ENCODE measurements around the gene IFNL1. TPM values are rescaled to one million over a fixed set of nuclear protein-coding genes. Genes with fewer than 3 reads are reported as not detected.
"Not testable (repeated sequence)": the region's sequence is repeated elsewhere in the genome, so short reads cannot be mapped to it uniquely, and the experiment has no call there.

Gene IFNL1
- polyA plus RNA-seq, 1 donor = not detected

- DNase-seq (ENCODE audit: low read depth) = no peak
Measured at GRCh38 chr19:39270036-39270871, 26.0 kb upstream of the IFNL1 start.

DNA sequence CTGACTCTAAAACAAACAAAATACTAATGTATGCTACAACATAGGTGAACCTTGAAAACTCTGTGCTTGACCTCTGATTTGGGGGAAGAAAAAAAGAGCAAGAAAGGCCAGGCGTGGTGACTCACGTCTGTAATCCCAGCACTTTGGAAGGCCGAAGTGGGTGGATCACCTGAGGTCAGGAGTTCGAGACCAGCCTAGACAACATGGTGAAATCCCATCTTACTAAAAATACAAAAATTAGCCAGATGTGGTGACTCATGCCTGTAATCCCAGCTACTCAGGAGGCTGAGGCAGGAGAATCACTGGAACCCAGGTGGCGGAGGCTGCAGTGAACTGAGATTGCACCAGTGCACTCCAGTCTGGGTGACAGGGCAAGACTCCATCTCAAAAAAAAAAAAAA is 22.3 kb upstream of the IFNL1 start:
- DNase-seq (ENCODE audit: low read depth) = not testable (repeated sequence)

- no peak for DNase-seq (ENCODE audit: low read depth)
Measured at GRCh38 chr19:39275578-39275977, 20.6 kb upstream of the IFNL1 start.

- DNase-seq (ENCODE audit: low read depth) = no peak
Measured at GRCh38 chr19:39276740-39277139, 19.5 kb upstream of the IFNL1 start.

DNA sequence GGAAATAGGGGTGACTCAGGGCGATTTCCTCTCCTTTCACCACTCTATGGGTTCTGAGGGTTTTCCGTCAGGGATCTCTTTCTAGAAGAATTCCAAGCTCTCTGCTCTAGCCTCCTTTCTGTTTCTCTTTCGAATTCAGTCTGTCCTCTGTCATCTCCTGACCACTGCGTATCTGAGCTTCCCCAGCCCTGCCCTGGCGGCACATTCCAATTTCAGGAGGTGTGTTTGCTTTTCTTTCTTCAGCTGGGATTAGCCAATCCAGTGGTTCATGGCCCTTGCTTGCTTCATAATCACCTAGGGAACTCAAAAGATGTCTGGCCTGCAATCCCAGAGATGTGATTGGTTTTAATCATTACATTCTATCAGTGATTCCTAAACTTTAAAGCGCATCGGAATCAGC is 18.6 kb upstream of the IFNL1 start:
- DNase-seq (ENCODE audit: low read depth) = no peak

- no peak for DNase-seq (ENCODE audit: low read depth)
Measured at GRCh38 chr19:39282021-39282420, 14.2 kb upstream of the IFNL1 start.

DNA sequence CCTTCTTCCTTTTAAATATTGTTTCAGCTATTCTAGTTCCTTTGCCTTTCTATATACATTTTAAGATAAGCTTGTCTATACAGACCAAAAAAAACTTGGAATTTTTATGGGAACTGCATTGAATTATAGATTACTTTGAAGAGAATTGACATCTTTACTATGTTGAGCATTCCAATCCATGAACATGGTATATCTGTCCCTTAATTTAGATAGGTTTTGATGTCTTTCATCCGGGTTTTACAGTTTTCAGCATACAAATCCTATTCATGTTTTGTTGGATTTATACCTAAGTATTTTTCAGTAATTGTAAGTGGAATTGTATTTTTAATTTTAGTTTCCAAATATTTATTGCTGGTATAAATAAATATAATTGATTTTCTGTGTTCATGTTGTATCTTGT is 12.2 kb upstream of the IFNL1 start:
- no peak for DNase-seq (ENCODE audit: low read depth)

- no peak for DNase-seq (ENCODE audit: low read depth)
Measured at GRCh38 chr19:39293394-39293793, 2.8 kb upstream of the IFNL1 start.

DNA sequence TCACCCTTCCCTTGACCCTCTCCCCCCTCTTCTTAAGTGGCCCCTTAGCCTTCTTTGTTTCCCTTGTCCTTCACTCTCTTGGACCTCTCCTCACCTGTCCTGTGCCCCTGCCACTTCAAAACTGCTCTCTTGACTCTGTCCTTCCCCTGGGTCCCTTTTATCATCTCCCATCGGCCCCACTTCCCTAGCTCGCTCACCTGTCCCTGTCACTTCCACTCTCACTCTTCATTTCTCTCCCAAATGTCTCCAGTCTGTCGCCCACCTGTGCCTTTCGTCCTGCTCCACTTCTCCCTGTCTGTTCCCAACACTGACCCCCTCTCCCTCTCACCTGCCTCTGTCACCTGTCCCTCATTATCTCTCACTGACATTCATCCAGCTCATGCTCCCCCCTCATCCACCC is 699 bp downstream of the IFNL1 start:
- DNase-seq (ENCODE audit: low read depth) = no peak

GRCh38 chr19:39297931-39298634 is 1.9 kb downstream of the IFNL1 start:
- no peak for DNase-seq (ENCODE audit: low read depth)

- no peak for DNase-seq (ENCODE audit: low read depth)
Measured at GRCh38 chr19:39299404-39299803, 3.2 kb downstream of the IFNL1 start.

DNA sequence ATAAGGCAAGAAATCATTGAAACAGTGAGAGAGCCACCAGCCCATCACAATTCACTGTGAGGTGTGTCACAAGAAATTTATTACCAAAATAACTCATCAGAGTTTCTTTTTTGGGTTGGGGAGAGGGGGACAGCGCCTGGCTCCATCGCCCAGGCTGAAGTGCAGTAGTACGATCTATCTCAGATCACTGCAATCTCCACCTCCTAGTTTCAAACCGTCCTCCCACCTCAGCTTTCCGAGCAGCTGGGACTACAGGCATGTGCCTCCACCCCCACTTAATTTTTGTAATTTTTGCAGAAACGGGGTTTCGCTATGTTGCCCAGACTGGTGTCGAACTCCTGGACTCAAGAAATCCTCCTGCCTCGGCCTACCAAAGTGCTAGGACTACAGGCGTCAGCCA is 3.6 kb downstream of the IFNL1 start:
- DNase-seq (ENCODE audit: low read depth) = no peak

DNA sequence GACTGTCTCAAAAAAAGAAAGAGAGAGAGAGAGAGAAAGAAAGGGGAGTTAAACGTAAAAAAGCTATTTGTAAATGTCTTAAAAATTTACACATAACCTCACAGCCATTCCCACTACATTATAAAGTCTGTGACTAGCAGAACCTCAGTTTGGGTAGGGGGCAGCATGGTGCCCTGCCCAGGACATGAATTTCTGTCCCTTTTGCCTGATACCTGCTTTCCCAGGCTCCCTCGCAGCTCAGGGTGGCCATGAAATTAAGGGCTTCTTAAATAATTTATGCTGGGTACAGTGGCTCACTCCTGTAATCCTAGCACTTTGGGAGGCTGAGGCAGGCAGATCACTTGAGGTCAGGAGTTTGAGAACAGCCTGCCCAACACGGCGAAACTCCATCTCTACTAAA is 4.8 kb downstream of the IFNL1 start:
- no peak for DNase-seq (ENCODE audit: low read depth)

DNA sequence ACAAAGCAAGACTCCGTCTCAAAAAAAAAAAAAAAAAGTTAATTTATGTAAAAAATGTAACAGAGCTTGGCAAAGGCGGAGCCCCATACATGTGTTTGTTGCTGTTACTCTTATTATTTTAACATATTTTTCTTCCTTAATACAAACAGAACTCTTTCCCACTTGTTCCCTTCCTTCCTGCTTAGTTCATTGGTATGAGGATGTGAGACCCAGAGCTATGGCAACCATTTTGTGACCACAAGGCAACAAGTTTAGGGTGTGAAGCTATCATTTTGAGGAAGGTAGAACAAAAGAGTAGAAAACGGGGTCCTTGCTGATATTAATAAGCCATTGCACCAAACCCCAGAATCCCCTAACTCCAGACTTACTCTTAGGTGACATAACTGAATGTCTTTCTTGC is 5.4 kb downstream of the IFNL1 start:
- DNase-seq (ENCODE audit: low read depth) = no peak

- DNase-seq (ENCODE audit: low read depth) = no peak
Measured at GRCh38 chr19:39303373-39304184, 7.4 kb downstream of the IFNL1 start.

GRCh38 chr19:39304185-39304513 is 7.9 kb downstream of the IFNL1 start:
- no peak for DNase-seq (ENCODE audit: low read depth)

- DNase-seq (ENCODE audit: low read depth) = no peak
Measured at GRCh38 chr19:39304701-39305571, 8.7 kb downstream of the IFNL1 start.

DNA sequence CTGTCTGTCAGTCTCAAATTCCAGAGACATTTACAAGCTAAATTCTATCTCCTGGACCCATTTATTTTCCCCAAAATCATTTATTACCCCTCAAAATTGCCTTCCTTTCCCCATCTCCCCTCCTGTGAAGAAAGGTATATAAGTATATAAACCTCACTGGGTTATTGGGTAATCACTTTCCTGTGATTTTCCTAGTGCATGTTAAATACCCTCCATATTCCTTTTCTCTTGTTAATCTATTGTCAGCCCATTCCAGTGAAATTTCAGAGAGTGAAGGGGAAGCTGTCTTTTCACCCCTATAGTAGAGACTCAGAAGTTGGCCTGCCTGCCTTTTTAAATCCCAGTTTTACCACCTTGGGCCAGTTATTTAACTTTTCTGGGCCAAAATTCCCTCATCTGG is 9.9 kb downstream of the IFNL1 start:
- no peak for DNase-seq (ENCODE audit: low read depth)

- peak; percentile 6 for DNase-seq (ENCODE audit: low read depth)
Measured at GRCh38 chr19:39307046-39307821, 11.0 kb downstream of the IFNL1 start.

GRCh38 chr19:39307822-39308530 is 11.8 kb downstream of the IFNL1 start:
- DNase-seq (ENCODE audit: low read depth) = no peak

Data from forelimb muscle (tissue), 1 donor.